Measurements from ENCODE around the gene DBH. TPM values are rescaled to one million over a fixed set of nuclear protein-coding genes. Genes with fewer than 3 reads are reported as not detected.

The DBH gene
- total and polyA plus RNA-seq, 2 of the 13 experiments (the other 11 are each of a cell fraction or from before 2014, with no cell fraction given) = not detected

DNA sequence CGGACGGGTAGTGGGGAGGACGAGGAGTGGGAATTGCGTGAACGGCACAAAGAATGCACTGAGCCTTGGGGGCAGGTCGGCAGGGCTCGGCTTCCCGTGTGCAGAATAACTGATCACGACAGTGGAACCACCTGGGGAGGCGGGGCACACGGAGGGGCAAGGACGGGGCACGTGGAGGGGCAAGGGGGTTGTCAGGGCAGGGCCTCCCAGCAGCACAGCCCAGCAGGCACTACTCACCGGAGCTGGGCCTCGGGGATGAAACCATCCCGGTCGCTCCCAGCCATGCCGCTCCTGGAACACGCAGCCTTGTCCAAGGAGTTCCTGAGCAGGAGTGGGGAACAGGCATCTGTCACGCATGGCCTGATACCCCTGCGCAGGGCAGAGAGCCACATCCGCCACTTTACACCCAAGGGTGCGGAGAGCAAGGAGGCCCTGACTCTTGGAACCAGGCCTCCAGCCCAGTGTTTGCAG, 68.6 kb downstream of the DBH start:
- in situ Hi-C loops (cut with HindIII; ENCODE audit: extremely low pct_ligation_motif_present, low pct_unique_long_range_greater_than_20kb) = no loop called here
- BruUV-seq (replicated peaks) = no TSS peak
- Histone ChIP-seq H3K4me2 (ENCODE audit: low read depth, low read length) (no peak overlapping the region), H3K27ac (ENCODE audit: extremely low read length, insufficient read depth, low read length) (no peak overlapping the region), H3K9me3 (ENCODE audit: low read length) (no peaks in the 10 kb centered on the region), H4K20me1 (ENCODE audit: insufficient read depth, low read length) (no peaks in the 10 kb centered on the region), H3K79me2 (ENCODE audit: insufficient read depth, low read length) (no peaks in the 10 kb centered on the region), H2AFZ (ENCODE audit: low read length) (no peak overlapping the region), H3K9ac (ENCODE audit: insufficient read depth, low read depth, low read length) (no peak overlapping the region), H3K36me3 (replicated peaks in 1 of 2; ENCODE audit: control insufficient read depth in 1 of 2, insufficient read depth in 2 of 2, low read length in 2 of 2) (peaks cover 4 to 9% of the 10 kb centered on the region in 2 experiments; a peak in 2 of 5 replicates), H3K4me3 (replicated peaks in 1 of 3; ENCODE audit: insufficient read depth in 1 of 3, low read depth in 2 of 3, low read length in 3 of 3) (no peak overlapping the region), H3K27me3 (ENCODE audit: control insufficient read depth in 1 of 2, insufficient read depth in 2 of 2, low read length in 2 of 2) (no peaks in the 10 kb centered on the region), H3K4me1 (ENCODE audit: insufficient read depth, low read length) (no peaks in the 10 kb centered on the region)
- CTCF ChIA-PET (ENCODE audit: low intra/inter-chr PET ratio, low total read pairs) = no interaction called here
- FAIRE-seq (no peak), DNase-seq (ENCODE audit: low spot score) (no peak), ATAC-seq (no peak)
- intact Hi-C loops (cut with micrococcal nuclease; ENCODE audit: unreplicated experiment) = no loop called here
- POLR2A ChIA-PET = no interaction called here
- TF ChIP-seq RARA (CRISPR knock-in tag; IDR thresholded peaks at IDR 0.05) (no peak), ZNF878 (CRISPR knock-in tag; IDR thresholded peaks at IDR 0.05) (no peak), TFE3 (CRISPR knock-in tag; IDR thresholded peaks at IDR 0.05) (no peak), NFAT5 (CRISPR knock-in tag; IDR thresholded peaks at IDR 0.05) (no peak), ZNF230 (CRISPR knock-in tag; IDR thresholded peaks at IDR 0.05) (no peak), ZNF678 (CRISPR knock-in tag; IDR thresholded peaks at IDR 0.05) (no peak), HIVEP1 (CRISPR knock-in tag; IDR thresholded peaks at IDR 0.05) (no peak), AGO1 (IDR thresholded peaks at IDR 0.05; ENCODE audit: low read depth, low read length, poor library complexity, severe bottlenecking) (no peak), POLR2A (IDR thresholded peaks at IDR 0.05; ENCODE audit: insufficient read depth in 1 of 2, low read depth in 2 of 2, low read length in 2 of 2) (no peak), ADNP (CRISPR knock-in tag; IDR thresholded peaks at IDR 0.05) (no peak), ZBTB39 (CRISPR knock-in tag; IDR thresholded peaks at IDR 0.05) (no peak)
- WGBS (ENCODE audit: low lambda C conversion rate) = 90% methylated on average over 20 of the region's 23 CpGs

All from HepG2 (cell line).